Measurements from ENCODE around the gene PLOD1. TPM values are rescaled to one million over a fixed set of nuclear protein-coding genes. Genes with fewer than 3 reads are reported as not detected.

Gene PLOD1
- total RNA-seq, 2 donors from 2014 or later, result 18.1 to 36.1 TPM

DNA sequence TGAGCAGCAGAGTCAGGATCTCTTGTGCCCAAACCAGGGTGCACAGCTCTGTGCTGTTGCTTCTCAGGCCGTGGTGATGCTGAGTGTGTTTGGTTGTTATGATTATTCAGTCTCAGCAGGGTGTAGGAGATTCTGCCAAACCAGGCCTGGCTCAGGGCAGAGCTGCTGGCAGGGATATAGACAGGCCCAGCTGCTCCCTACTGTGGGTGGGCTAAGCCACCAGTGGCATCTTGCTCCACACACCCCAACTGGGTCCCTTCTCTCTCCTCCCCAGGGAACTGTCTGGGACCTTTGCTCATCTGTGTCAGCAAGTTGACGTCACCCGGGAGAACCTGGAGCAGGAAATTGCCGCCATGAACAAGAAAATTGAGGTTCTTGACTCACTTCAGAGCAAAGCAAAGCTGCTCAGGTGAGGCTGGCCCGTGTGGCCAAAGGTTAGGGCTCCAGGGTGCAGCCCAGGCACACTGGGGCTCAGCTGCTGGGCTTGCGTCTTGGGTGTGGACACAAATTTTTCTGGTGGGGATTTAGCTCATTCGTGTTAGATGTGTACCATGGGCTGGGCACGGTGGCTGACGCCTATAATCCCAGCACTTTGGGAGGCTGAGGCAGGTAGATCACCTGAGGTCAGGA lies 74.9 kb downstream of the PLOD1 start:
- Mint-ChIP-seq H3K4me3 (no peak overlapping the region), H3K36me3 (ENCODE audit: low read depth) (peaks cover 93% of the 10 kb centered on the region), H3K9me3 (no peaks in the 10 kb centered on the region), H3K27ac (no peak overlapping the region), H3K27me3 (no peaks in the 10 kb centered on the region), H3K4me1 (peaks cover 19% of the 10 kb centered on the region)
- ATAC-seq (replicated peaks), result no peak

DNA sequence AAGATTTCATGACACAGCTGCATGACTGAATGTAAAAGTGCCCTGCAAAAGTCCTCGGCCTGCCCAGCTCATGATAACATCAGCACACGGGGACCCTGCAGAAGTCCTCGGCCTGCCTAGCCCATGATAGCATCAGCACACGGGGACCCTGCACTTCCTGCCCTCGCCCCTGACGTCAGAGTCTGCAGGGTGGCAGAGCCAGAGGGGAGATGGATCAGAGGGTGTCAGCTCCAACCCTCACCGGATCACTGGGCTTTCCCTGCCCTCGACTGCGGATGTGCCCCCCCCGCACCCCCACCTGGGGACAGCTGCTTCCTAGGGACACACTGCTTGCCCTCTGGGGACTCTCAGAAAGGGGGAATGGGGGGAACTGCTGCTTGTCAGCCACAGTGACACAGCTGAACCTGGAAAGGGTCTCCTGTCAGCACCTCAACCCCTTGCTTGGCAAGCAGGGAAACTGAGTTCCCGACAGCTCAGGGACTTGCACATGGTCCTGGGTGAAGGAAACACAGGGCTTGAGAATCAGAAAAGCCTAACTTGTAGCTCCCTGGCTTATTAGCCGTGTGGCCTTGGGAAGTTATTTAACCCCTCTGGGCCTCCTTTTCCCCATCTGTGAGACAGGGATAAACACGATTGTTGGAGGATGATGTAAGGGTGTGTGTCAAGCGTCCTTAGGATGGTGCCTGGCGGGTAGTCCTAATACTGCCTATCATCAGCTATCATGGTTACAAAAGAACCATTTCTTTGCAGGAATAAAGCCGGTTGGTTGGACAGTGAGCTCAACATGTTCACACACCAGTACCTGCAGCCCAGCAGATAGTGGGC lies 76.4 kb downstream of the PLOD1 start:
- no peak overlapping the region for H3K27ac Mint-ChIP-seq
- H3K4me3 Mint-ChIP-seq, result no peak overlapping the region
- no peaks in the 10 kb centered on the region for H3K9me3 Mint-ChIP-seq
- no peak for ATAC-seq (replicated peaks)
- H3K36me3 Mint-ChIP-seq (ENCODE audit: low read depth), result peaks cover 81% of the 10 kb centered on the region
- H3K4me1 Mint-ChIP-seq, result peaks cover 24% of the 10 kb centered on the region
- H3K27me3 Mint-ChIP-seq, result no peaks in the 10 kb centered on the region

DNA sequence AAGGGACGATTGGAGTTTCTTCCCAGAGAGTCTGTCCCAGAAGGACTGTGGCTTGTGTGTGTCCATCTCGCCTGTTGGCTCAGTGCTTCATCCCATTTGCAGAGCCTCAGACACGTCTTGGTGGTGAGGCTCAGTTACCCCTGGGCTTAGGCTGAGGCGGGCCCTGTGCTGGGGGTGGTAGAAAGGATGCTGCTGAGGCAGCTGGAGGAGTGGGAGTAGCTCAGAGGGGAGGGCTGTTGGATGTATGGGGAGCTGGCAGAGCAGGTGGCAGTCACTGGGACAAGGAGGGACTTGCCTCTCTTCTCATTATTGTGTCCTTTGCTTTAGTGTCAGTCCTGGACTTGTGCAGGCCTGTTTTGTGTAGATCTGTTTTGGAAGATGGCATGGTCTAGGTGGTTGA lies 77.5 kb downstream of the PLOD1 start:
- no peak for ATAC-seq (replicated peaks)
- no peaks in the 10 kb centered on the region for H3K9me3 Mint-ChIP-seq
- no peaks in the 10 kb centered on the region for H3K27me3 Mint-ChIP-seq
- peak overlapping the region; percentile 80 for H3K4me3 Mint-ChIP-seq
- peaks cover 24% of the 10 kb centered on the region for H3K4me1 Mint-ChIP-seq
- peak overlapping the region; percentile 96 for H3K27ac Mint-ChIP-seq
- H3K36me3 Mint-ChIP-seq (ENCODE audit: low read depth), result peaks cover 71% of the 10 kb centered on the region

- H3K27ac Mint-ChIP-seq, result peak overlapping the region; percentile 96
- H3K36me3 Mint-ChIP-seq (ENCODE audit: low read depth), result peaks cover 64% of the 10 kb centered on the region
- peaks cover 24% of the 10 kb centered on the region for H3K4me1 Mint-ChIP-seq
- peak overlapping the region; percentile 80 for H3K4me3 Mint-ChIP-seq
- no peaks in the 10 kb centered on the region for H3K27me3 Mint-ChIP-seq
- H3K9me3 Mint-ChIP-seq, result no peaks in the 10 kb centered on the region
- peak; percentile 60 for ATAC-seq (replicated peaks)
Measured at GRCh38 chr1:12012560-12013316, 78.2 kb downstream of the PLOD1 start.

DNA sequence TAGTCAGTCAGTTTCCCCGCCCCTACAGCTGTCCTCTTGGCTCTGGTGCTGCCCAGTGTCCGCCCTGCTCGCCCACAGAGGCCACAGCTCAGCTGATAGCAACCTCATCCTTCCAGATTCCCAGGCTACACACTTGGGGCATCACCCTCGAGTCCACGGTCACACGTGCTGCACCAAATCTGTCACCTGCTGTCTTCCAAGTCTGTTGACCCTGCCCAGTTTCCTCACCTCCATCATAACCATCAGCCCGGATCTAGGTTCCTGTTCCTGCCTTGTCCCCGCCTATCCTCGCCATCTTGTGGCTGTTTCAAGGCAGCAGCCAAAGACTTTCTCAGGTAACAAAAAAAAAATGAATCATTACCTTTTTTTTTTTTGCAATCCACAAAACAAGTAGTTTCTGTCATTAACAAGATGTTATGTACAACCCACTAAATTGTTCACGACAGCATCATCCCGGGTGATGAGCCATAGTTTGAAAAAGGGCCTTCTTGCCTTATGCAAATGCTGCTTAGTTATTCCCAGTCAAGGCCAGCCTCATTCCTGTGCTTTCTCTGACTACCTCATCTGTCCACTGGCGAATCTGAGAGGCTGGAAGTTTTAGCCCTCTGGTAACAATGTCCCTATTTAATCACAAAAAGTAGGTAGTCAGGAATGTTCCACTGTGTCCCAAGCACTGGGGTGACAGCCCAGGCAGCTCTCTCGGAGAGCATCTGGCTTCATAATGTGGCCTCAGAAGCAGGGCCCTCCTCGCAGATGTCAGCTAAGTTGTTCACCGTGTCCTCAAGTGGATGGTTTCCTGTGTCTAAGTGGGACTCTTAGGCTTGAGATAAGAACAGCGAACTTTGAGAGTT lies 79.8 kb downstream of the PLOD1 start:
- H3K4me3 Mint-ChIP-seq, result peak overlapping the region; percentile 80
- H3K27me3 Mint-ChIP-seq, result no peaks in the 10 kb centered on the region
- ATAC-seq (replicated peaks), result peak; percentile 27
- no peaks in the 10 kb centered on the region for H3K9me3 Mint-ChIP-seq
- peaks cover 24% of the 10 kb centered on the region for H3K4me1 Mint-ChIP-seq
- peak overlapping the region; percentile 96 for H3K27ac Mint-ChIP-seq
- H3K36me3 Mint-ChIP-seq (ENCODE audit: low read depth), result peaks cover 52% of the 10 kb centered on the region

DNA sequence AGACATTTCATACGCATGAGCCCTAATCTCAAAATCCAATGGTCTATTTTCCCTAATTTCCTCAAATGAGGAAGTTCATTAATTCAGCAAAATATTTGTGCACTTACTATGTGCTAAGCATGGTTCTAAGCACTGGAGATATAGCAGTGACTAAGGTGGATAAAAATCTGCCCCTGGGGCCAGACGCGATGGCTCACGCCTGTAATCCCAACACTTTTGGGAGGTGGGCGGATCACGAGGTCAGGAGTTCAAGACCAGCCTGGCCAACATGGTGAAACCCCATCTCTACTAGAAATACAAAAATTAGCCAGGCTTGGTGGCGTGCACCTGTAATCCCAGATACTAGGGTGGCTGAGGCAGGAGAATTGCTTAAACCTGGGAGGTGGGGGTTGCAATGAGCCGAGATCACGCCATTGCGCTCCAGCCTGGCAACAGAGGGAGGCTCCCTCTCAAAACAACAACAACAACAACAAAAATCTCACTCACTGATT lies 80.5 kb downstream of the PLOD1 start:
- no peak for ATAC-seq (replicated peaks)
- Mint-ChIP-seq H3K4me1 (peaks cover 24% of the 10 kb centered on the region), H3K27ac (peak overlapping the region; percentile 96), H3K36me3 (ENCODE audit: low read depth) (peaks cover 45% of the 10 kb centered on the region), H3K9me3 (no peaks in the 10 kb centered on the region), H3K27me3 (no peaks in the 10 kb centered on the region), H3K4me3 (peak overlapping the region; percentile 80)

- no peak for ATAC-seq (replicated peaks)
Measured at GRCh38 chr1:12015499-12015898, 81.0 kb downstream of the PLOD1 start.

DNA sequence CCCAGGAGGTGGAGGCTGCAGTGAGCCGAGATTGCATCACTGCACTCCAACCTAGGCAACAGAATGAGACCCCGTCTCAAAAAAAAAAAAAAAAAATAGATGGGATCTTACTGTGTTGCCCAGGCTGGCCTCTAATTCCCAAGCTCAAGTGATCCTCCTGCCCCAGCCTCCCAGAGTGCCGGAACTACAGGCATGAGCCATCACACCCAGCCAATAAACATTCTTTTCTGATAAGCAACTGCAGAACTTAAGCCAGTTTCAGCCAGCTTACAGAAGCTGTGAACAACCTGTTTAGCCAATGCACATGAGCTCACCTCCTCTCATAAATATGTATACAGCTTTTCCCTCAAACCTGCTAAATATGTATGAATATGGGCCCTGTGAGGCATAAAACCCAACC lies 81.7 kb downstream of the PLOD1 start:
- H3K9me3 Mint-ChIP-seq, result no peaks in the 10 kb centered on the region
- H3K36me3 Mint-ChIP-seq (ENCODE audit: low read depth), result peaks cover 33% of the 10 kb centered on the region
- no peak for ATAC-seq (replicated peaks)
- H3K4me1 Mint-ChIP-seq, result peaks cover 24% of the 10 kb centered on the region
- H3K4me3 Mint-ChIP-seq, result no peak overlapping the region
- H3K27me3 Mint-ChIP-seq, result no peaks in the 10 kb centered on the region
- H3K27ac Mint-ChIP-seq, result peak overlapping the region; percentile 12

More at GRCh38 chr1:12015499-12015898, 81.0 kb downstream of the PLOD1 start:
- Mint-ChIP-seq H3K27me3 (no peaks in the 10 kb centered on the region), H3K27ac (peak overlapping the region; percentile 96), H3K4me1 (peaks cover 24% of the 10 kb centered on the region), H3K9me3 (no peaks in the 10 kb centered on the region), H3K4me3 (no peak overlapping the region), H3K36me3 (ENCODE audit: low read depth) (peaks cover 40% of the 10 kb centered on the region)

DNA sequence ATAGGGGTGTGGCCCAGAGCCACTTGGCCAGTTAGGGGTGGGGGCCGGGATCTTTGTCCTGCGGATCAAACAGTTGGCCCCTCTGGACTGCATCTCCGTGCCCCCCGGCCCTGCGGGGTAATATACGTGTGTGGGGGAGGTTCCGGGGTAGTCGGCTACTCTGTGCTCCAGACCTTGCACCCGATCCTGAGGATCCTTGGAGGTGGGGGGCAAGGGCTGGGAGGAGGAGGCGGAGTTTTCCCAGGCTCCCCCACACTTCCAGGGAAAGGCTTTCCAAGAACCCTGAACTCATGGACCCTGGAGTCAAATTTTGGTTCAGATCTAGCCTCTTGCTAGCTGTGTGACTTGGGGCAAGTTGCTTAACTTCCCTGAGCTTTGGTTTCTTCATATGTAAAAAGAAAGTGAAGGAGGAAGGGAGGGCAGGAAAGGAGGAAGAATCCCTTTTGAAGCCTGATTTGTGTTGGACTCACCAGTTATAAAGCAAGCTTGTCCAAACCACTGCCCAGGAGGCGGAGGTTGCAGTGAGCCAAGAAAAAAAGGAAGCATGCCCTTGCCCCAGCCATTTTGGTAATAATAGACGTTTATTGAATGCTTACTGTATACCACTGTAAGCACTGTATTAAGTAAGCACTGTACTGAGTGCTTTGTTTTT lies 85.5 kb downstream of the PLOD1 start:
- H3K9me3 Mint-ChIP-seq, result no peaks in the 10 kb centered on the region
- H3K4me3 Mint-ChIP-seq, result peak overlapping the region; percentile 86
- H3K4me1 Mint-ChIP-seq, result no peaks in the 10 kb centered on the region
- H3K36me3 Mint-ChIP-seq (ENCODE audit: low read depth), result peaks cover 26% of the 10 kb centered on the region
- H3K27ac Mint-ChIP-seq, result peak overlapping the region; percentile 87
- no peak for ATAC-seq (replicated peaks)
- no peaks in the 10 kb centered on the region for H3K27me3 Mint-ChIP-seq

DNA sequence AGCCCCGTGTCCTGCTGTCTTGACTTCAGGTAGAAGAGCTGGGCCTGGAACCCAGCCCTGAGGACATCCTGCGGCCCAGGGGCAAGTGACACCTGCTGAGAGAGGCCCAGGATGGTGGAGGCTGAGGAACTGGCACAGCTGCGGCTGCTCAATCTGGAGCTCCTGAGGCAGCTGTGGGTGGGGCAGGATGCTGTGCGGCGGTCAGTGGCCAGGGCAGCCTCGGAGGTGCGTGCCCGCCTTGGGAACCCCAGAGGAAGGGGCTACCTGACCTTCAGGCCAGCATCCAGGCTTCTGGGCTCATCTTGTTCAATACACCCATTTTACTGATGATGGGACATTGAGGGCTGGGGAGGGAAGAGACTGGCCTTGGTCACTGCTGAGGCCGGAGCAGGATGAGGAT lies 87.1 kb downstream of the PLOD1 start:
- no peaks in the 10 kb centered on the region for H3K4me1 Mint-ChIP-seq
- H3K27me3 Mint-ChIP-seq, result no peaks in the 10 kb centered on the region
- no peak overlapping the region for H3K27ac Mint-ChIP-seq
- no peaks in the 10 kb centered on the region for H3K9me3 Mint-ChIP-seq
- ATAC-seq (replicated peaks), result no peak
- H3K36me3 Mint-ChIP-seq (ENCODE audit: low read depth), result peaks cover 42% of the 10 kb centered on the region
- H3K4me3 Mint-ChIP-seq, result no peak overlapping the region

DNA sequence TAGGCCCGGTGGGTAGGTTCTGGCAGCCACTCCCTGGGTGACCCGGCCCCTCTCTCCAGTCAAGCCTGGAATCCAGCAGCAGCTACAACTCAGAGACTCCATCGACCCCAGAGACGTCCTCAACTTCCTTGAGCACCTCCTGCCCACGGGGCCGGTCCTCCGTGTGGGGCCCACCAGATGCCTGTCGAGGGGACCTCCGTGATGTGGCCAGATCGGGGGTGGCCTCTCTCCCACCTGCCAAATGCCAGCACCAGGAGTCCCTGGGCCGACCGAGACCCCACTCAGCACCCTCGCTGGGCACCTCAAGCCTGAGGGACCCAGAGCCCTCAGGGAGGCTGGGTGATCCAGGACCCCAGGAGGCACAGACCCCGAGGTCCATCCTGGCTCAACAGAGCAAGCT lies 87.5 kb downstream of the PLOD1 start:
- no peaks in the 10 kb centered on the region for H3K9me3 Mint-ChIP-seq
- no peak for ATAC-seq (replicated peaks)
- H3K4me3 Mint-ChIP-seq, result no peak overlapping the region
- H3K36me3 Mint-ChIP-seq (ENCODE audit: low read depth), result peaks cover 46% of the 10 kb centered on the region
- no peak overlapping the region for H3K27ac Mint-ChIP-seq
- no peaks in the 10 kb centered on the region for H3K4me1 Mint-ChIP-seq
- H3K27me3 Mint-ChIP-seq, result no peaks in the 10 kb centered on the region

All from activated T-helper 17 cell treated with anti-CD3 and anti-CD28 coated beads, Interleukin-2, amount 50 U/mL, for 72 hours (primary cell).